ENCODE data around the gene MCEMP1. TPM values are rescaled to one million over a fixed set of nuclear protein-coding genes. Genes with fewer than 3 reads are reported as not detected.

MCEMP1 gene
- total RNA-seq, 1 donor: not detected

GRCh38 chr19:7638802-7639465, 38.0 kb upstream of the MCEMP1 start:
- H2AFZ ChIP-seq (ENCODE audit: low read length): no peak overlapping the region
- H3K79me2 ChIP-seq (ENCODE audit: insufficient read depth, low read length): no peaks in the 10 kb centered on the region
- DNase-seq (ENCODE audit: insufficient read length, low spot score, missing footprints): peak; percentile 75
- H3K4me3 ChIP-seq (ENCODE audit: insufficient read depth, low read length): no peak overlapping the region
- no peaks in the 10 kb centered on the region for H4K20me1 ChIP-seq (ENCODE audit: insufficient read depth, low read length)
- H3K4me1 ChIP-seq (ENCODE audit: insufficient read depth, low read length): no peaks in the 10 kb centered on the region
- TF ChIP-seq CTCF (IDR thresholded peaks at IDR 0.05; ENCODE audit: extremely low read depth, low read depth, low read length): no peak
- H3K36me3 ChIP-seq (ENCODE audit: insufficient read depth, low read length): no peaks in the 10 kb centered on the region
- no peak overlapping the region for H3K4me2 ChIP-seq (ENCODE audit: insufficient read depth, low read length)
- H3K27ac ChIP-seq (ENCODE audit: low read depth, low read length): no peak overlapping the region
- no peaks in the 10 kb centered on the region for H3K9me3 ChIP-seq (ENCODE audit: low read depth, low read length)
- peaks cover 9% of the 10 kb centered on the region for H3K27me3 ChIP-seq (ENCODE audit: insufficient read depth, low read length)

GRCh38 chr19:7639863-7640348, 37.0 kb upstream of the MCEMP1 start:
- Histone ChIP-seq H3K4me1 (ENCODE audit: insufficient read depth, low read length) (no peaks in the 10 kb centered on the region), H4K20me1 (ENCODE audit: insufficient read depth, low read length) (no peaks in the 10 kb centered on the region), H3K4me2 (ENCODE audit: insufficient read depth, low read length) (no peak overlapping the region), H3K27ac (ENCODE audit: low read depth, low read length) (no peak overlapping the region), H3K4me3 (ENCODE audit: insufficient read depth, low read length) (no peak overlapping the region), H3K27me3 (ENCODE audit: insufficient read depth, low read length) (peaks cover 9% of the 10 kb centered on the region), H2AFZ (ENCODE audit: low read length) (no peak overlapping the region), H3K36me3 (ENCODE audit: insufficient read depth, low read length) (no peaks in the 10 kb centered on the region), H3K79me2 (ENCODE audit: insufficient read depth, low read length) (no peaks in the 10 kb centered on the region), H3K9me3 (ENCODE audit: low read depth, low read length) (no peaks in the 10 kb centered on the region)
- no peak for DNase-seq (ENCODE audit: insufficient read length, low spot score, missing footprints)
- TF ChIP-seq CTCF (IDR thresholded peaks at IDR 0.05; ENCODE audit: extremely low read depth, low read depth, low read length): no peak

- no peak for TF ChIP-seq CTCF (IDR thresholded peaks at IDR 0.05; ENCODE audit: extremely low read depth, low read depth, low read length)
- no peak for DNase-seq (ENCODE audit: insufficient read length, low spot score, missing footprints)
- no peaks in the 10 kb centered on the region for H4K20me1 ChIP-seq (ENCODE audit: insufficient read depth, low read length)
- H3K4me2 ChIP-seq (ENCODE audit: insufficient read depth, low read length): no peak overlapping the region
- H3K27me3 ChIP-seq (ENCODE audit: insufficient read depth, low read length): peaks cover 9% of the 10 kb centered on the region
- H2AFZ ChIP-seq (ENCODE audit: low read length): no peak overlapping the region
- H3K4me3 ChIP-seq (ENCODE audit: insufficient read depth, low read length): no peak overlapping the region
- no peaks in the 10 kb centered on the region for H3K9me3 ChIP-seq (ENCODE audit: low read depth, low read length)
- H3K27ac ChIP-seq (ENCODE audit: low read depth, low read length): no peak overlapping the region
- no peaks in the 10 kb centered on the region for H3K36me3 ChIP-seq (ENCODE audit: insufficient read depth, low read length)
- H3K79me2 ChIP-seq (ENCODE audit: insufficient read depth, low read length): no peaks in the 10 kb centered on the region
- no peaks in the 10 kb centered on the region for H3K4me1 ChIP-seq (ENCODE audit: insufficient read depth, low read length)
Observed at GRCh38 chr19:7640803-7641202, 36.1 kb upstream of the MCEMP1 start.

- peaks cover 2% of the 10 kb centered on the region for H3K27me3 ChIP-seq (ENCODE audit: insufficient read depth, low read length)
- no peaks in the 10 kb centered on the region for H3K9me3 ChIP-seq (ENCODE audit: low read depth, low read length)
- no peaks in the 10 kb centered on the region for H3K79me2 ChIP-seq (ENCODE audit: insufficient read depth, low read length)
- no peak for DNase-seq (ENCODE audit: insufficient read length, low spot score, missing footprints)
- no peak overlapping the region for H3K27ac ChIP-seq (ENCODE audit: low read depth, low read length)
- no peak overlapping the region for H2AFZ ChIP-seq (ENCODE audit: low read length)
- no peaks in the 10 kb centered on the region for H3K4me1 ChIP-seq (ENCODE audit: insufficient read depth, low read length)
- TF ChIP-seq CTCF (IDR thresholded peaks at IDR 0.05; ENCODE audit: extremely low read depth, low read depth, low read length): no peak
- H4K20me1 ChIP-seq (ENCODE audit: insufficient read depth, low read length): no peaks in the 10 kb centered on the region
- no peak overlapping the region for H3K4me2 ChIP-seq (ENCODE audit: insufficient read depth, low read length)
- no peaks in the 10 kb centered on the region for H3K36me3 ChIP-seq (ENCODE audit: insufficient read depth, low read length)
- H3K4me3 ChIP-seq (ENCODE audit: insufficient read depth, low read length): no peak overlapping the region
Observed at GRCh38 chr19:7641290-7642276, 35.3 kb upstream of the MCEMP1 start.
